H1 (cell line): ENCODE measurements around the gene CACNB2. TPM values are rescaled to one million over a fixed set of nuclear protein-coding genes. Genes with fewer than 3 reads are reported as not detected.

Experiments used
- CTCF ChIA-PET: fragments of 300-600 bp; sonication (Branson Sonifier 250); formaldehyde crosslinking; loops from one replicate; lab custom pipeline; 2021; ENCODE audit not compliant: partially characterized antibody; lab: Charles Lee
- POLR2A ChIA-PET: fragments of 300-600 bp; sonication (Branson Sonifier 250); formaldehyde crosslinking; loops from one replicate; lab custom pipeline; 2021; ENCODE audit warnings: inconsistent platforms; ENCODE audit not compliant: partially characterized antibody; lab: Charles Lee
- DNase-seq, 2 experiments: peaks; one replicate each; pipeline versions ENCODE4 v3.0.0 to v3.0.0-alpha.2; 2010 to 2022; ENCODE audit warnings: low spot score in 2 of 2, low read depth in 1 of 2, mixed read lengths in 1 of 2
- FAIRE-seq: peaks from 2 replicates; lab custom pipeline; 2011; peaks lifted over from hg19 to GRCh38; lab: Jason Lieb, UNC
- H2AFZ ChIP-seq: 2 replicates; pipeline ENCODE4 v1.8.1; 2012; ENCODE audit warnings: low read length, inconsistent platforms
- H2AK5ac ChIP-seq: 2 replicates; pipeline ENCODE4 v1.6.1; 2013; ENCODE audit warnings: low read depth, low read length
- H2BK120ac ChIP-seq: replicated peaks from 2 replicates; pipeline ENCODE3; 2013; ENCODE audit warnings: low read depth, low read length, inconsistent platforms
- H2BK12ac ChIP-seq: 2 replicates; pipeline ENCODE4 v1.6.1; 2013; ENCODE audit warnings: low read depth, low read length
- H2BK15ac ChIP-seq: 2 replicates; pipeline ENCODE4 v1.6.1; 2013; ENCODE audit warnings: low read length
- H2BK20ac ChIP-seq: 2 replicates; pipeline ENCODE4 v1.6.1; 2013; ENCODE audit warnings: low read length
- H2BK5ac ChIP-seq: 2 replicates; pipeline ENCODE4 v1.6.1; 2013; ENCODE audit warnings: low read depth, low read length
- H3K14ac ChIP-seq: 2 replicates; pipeline ENCODE4 v1.6.1; 2013; ENCODE audit warnings: inconsistent platforms; ENCODE audit not compliant: insufficient read length
- H3K18ac ChIP-seq: 2 replicates; pipeline ENCODE4 v1.6.1; 2013; ENCODE audit warnings: low read length; ENCODE audit errors: extremely low read depth
- H3K23ac ChIP-seq: 2 replicates; pipeline ENCODE4 v1.6.1; 2013; ENCODE audit warnings: inconsistent platforms; ENCODE audit not compliant: insufficient read length
- H3K23me2 ChIP-seq: 2 replicates; pipeline ENCODE4 v1.6.1; 2013; ENCODE audit warnings: low read depth, low read length
- H3K27ac ChIP-seq: 2 replicates; pipeline ENCODE4 v1.6.1; 2011; ENCODE audit warnings: low read depth, low read length, inconsistent platforms
- H3K27me3 ChIP-seq, 4 experiments: replicated peaks in 1 of 4; 1 replicate in 1 of 4; 2 replicates in 3 of 4; pipeline versions ENCODE4 v1.6.1 to v1.8.1; 2011 to 2013; ENCODE audit warnings: low read length in 3 of 4, mild to moderate bottlenecking in 3 of 4, inconsistent platforms in 2 of 4, mixed read lengths in 2 of 4, moderate library complexity in 1 of 4; ENCODE audit not compliant: control insufficient read depth in 3 of 4, insufficient read depth in 3 of 4; ENCODE audit errors: extremely low read depth in 1 of 4
- H3K36me3 ChIP-seq, 4 experiments: 2 replicates each; pipeline versions ENCODE4 v1.6.1 to v1.8.1; 2011 to 2013; ENCODE audit warnings: mild to moderate bottlenecking in 4 of 4, low read length in 3 of 4, moderate library complexity in 2 of 4, control low read depth in 1 of 4, inconsistent platforms in 1 of 4; ENCODE audit not compliant: insufficient read depth in 4 of 4, control insufficient read depth in 2 of 4
- H3K4ac ChIP-seq: replicated peaks from 2 replicates; pipeline ENCODE3; 2013; ENCODE audit warnings: low read length, low read depth, mixed read lengths, inconsistent platforms; ENCODE audit not compliant: insufficient read length
- H3K4me1 ChIP-seq, 4 experiments: replicated peaks in 1 of 4; 1 replicate in 1 of 4; 2 replicates in 3 of 4; pipeline versions ENCODE4 v1.6.1 to v1.8.1; 2011 to 2013; ENCODE audit warnings: low read length in 3 of 4, inconsistent platforms in 2 of 4, mixed read lengths in 1 of 4; ENCODE audit not compliant: insufficient read depth in 4 of 4, control insufficient read depth in 3 of 4
- H3K4me2 ChIP-seq, 2 experiments: 2 replicates each; pipeline versions ENCODE4 v1.6.1 to v1.8.1; 2011 to 2013; ENCODE audit warnings: low read depth in 2 of 2, low read length in 2 of 2, control low read depth in 1 of 2, inconsistent platforms in 1 of 2, mild to moderate bottlenecking in 1 of 2; ENCODE audit not compliant: insufficient read depth in 1 of 2
- H3K4me3 ChIP-seq, 4 experiments: fragments of 200-600, 300-600 bp in 1 of 4; sonication (generic), shearing (Covaris generic), sonication (Bioruptor Twin) in 1 of 4; 2 replicates each; pipeline versions ENCODE4 v1.5.1 to v1.8.1; 2011 to 2016; ENCODE audit warnings: low read length in 4 of 4, low read depth in 3 of 4, control low read depth in 2 of 4, inconsistent platforms in 2 of 4, mild to moderate bottlenecking in 2 of 4, mixed read lengths in 1 of 4, moderate library complexity in 1 of 4; ENCODE audit not compliant: insufficient read depth in 2 of 4; ENCODE audit errors: extremely low read depth in 1 of 4
- H3K56ac ChIP-seq: replicated peaks from 2 replicates; pipeline ENCODE3; 2013; ENCODE audit warnings: low read depth, mild to moderate bottlenecking, mixed read lengths, low read length, inconsistent platforms; ENCODE audit not compliant: insufficient read length
- H3K79me1 ChIP-seq: 2 replicates; pipeline ENCODE4 v1.6.1; 2013; ENCODE audit warnings: low read depth, low read length, control low read depth
- H3K79me2 ChIP-seq, 2 experiments: 2 replicates each; pipeline versions ENCODE4 v1.6.1 to v1.8.1; 2012 to 2013; ENCODE audit warnings: low read length in 2 of 2, mild to moderate bottlenecking in 2 of 2, inconsistent platforms in 1 of 2; ENCODE audit not compliant: insufficient read depth in 2 of 2, control insufficient read depth in 1 of 2
- H3K9ac ChIP-seq, 4 experiments: replicated peaks in 1 of 4; 1 replicate in 1 of 4; 2 replicates in 3 of 4; pipeline versions ENCODE4 v1.6.1 to v1.8.1; 2011 to 2013; ENCODE audit warnings: low read depth in 3 of 4, low read length in 3 of 4, control low read depth in 2 of 4, mild to moderate bottlenecking in 2 of 4, moderate library complexity in 2 of 4, inconsistent platforms in 1 of 4; ENCODE audit errors: extremely low read depth in 1 of 4
- H3K9me3 ChIP-seq, 2 experiments: 2 replicates each; pipeline versions ENCODE4 v1.6.1 to v1.8.1; 2012 to 2013; ENCODE audit warnings: mild to moderate bottlenecking in 2 of 2, moderate library complexity in 2 of 2, control low read depth in 1 of 2, inconsistent platforms in 1 of 2, low read depth in 1 of 2, low read length in 1 of 2, mixed read lengths in 1 of 2; ENCODE audit not compliant: insufficient read depth in 2 of 2
- H4K20me1 ChIP-seq, 2 experiments: replicated peaks in 1 of 2; 2 replicates each; pipeline versions ENCODE3 to v1.8.1; 2011 to 2013; ENCODE audit warnings: inconsistent platforms in 2 of 2, low read length in 2 of 2, mild to moderate bottlenecking in 1 of 2; ENCODE audit not compliant: insufficient read depth in 2 of 2, control insufficient read depth in 1 of 2
- H4K5ac ChIP-seq: 2 replicates; pipeline ENCODE4 v1.6.1; 2013; ENCODE audit warnings: low read length, low read depth, mixed read lengths, inconsistent platforms; ENCODE audit not compliant: insufficient read length
- H4K8ac ChIP-seq: 2 replicates; pipeline ENCODE4 v1.8.0; 2013; ENCODE audit warnings: mild to moderate bottlenecking, moderate library complexity, low read length, inconsistent platforms; ENCODE audit not compliant: insufficient read depth; ENCODE audit errors: extremely low read depth
- H4K91ac ChIP-seq: replicated peaks from 2 replicates; pipeline ENCODE3; 2013; ENCODE audit warnings: low read length, mixed read lengths, inconsistent platforms; ENCODE audit not compliant: insufficient read length
- ASH2L ChIP-seq: fragments of 200-600, 300-600 bp; sonication (generic); IDR thresholded peaks from one replicate; pipeline ENCODE4 v1.7.1; 2017; ENCODE audit warnings: low read length
- BCL11A ChIP-seq, 2 experiments: IDR thresholded peaks; one replicate each; pipeline ENCODE4 v1.6.1; 2011; ENCODE audit warnings: low read depth in 2 of 2, low read length in 2 of 2, mild to moderate bottlenecking in 2 of 2
- CHD1 ChIP-seq: IDR thresholded peaks from 2 replicates; pipeline ENCODE4 v1.6.1; 2012; ENCODE audit warnings: low read depth, low read length, improper control_type of control experiment
- HDAC2 ChIP-seq, 2 experiments: fragments of 300-600 bp in 1 of 2; sonication (generic) in 1 of 2; IDR thresholded peaks; 2 replicates each; pipeline ENCODE4 v1.6.1; 2011 to 2012; ENCODE audit warnings: low read depth in 2 of 2, low read length in 2 of 2, mild to moderate bottlenecking in 2 of 2, moderate library complexity in 2 of 2, borderline replicate concordance in 1 of 2, inconsistent platforms in 1 of 2
- NANOG ChIP-seq: IDR thresholded peaks from 2 replicates; pipeline ENCODE4 v1.6.1; 2011; ENCODE audit warnings: low read length, low read depth, mild to moderate bottlenecking, inconsistent platforms; ENCODE audit not compliant: insufficient read depth, poor library complexity, severe bottlenecking
- NRF1 ChIP-seq: IDR thresholded peaks from 2 replicates; pipeline ENCODE4 v1.6.1; 2011; ENCODE audit warnings: mild to moderate bottlenecking, low read depth, low read length, improper control_type of control experiment
- POLR2A ChIP-seq, 2 experiments: IDR thresholded peaks; 1 replicate in 1 of 2; 2 replicates in 1 of 2; pipeline ENCODE4 v1.6.1; 2011; ENCODE audit warnings: low read depth in 2 of 2, low read length in 2 of 2, mild to moderate bottlenecking in 2 of 2; ENCODE audit errors: control extremely low read depth in 1 of 2
- RXRA ChIP-seq: IDR thresholded peaks from 2 replicates; pipeline ENCODE4 v1.6.1; 2011; ENCODE audit warnings: low read depth, mild to moderate bottlenecking, low read length, moderate library complexity; ENCODE audit not compliant: insufficient read depth
- SIRT6 ChIP-seq: IDR thresholded peaks from one replicate; pipeline ENCODE4 v1.7.1; 2012; ENCODE audit warnings: low read length, inconsistent platforms
- SRF ChIP-seq: IDR thresholded peaks from 2 replicates; pipeline ENCODE4 v1.6.1; 2011; ENCODE audit warnings: mild to moderate bottlenecking, low read depth, low read length, moderate library complexity
- ZNF274 ChIP-seq: IDR thresholded peaks from 2 replicates; pipeline ENCODE4 v1.7.0; 2012; ENCODE audit warnings: low read length, borderline replicate concordance; ENCODE audit errors: extremely low read depth
- WGBS, 2 experiments: shearing (Covaris generic) in 1 of 2; methylation state at CpG; one replicate each; pipeline versions ENCODE4 v1.1.6 to v1.1.7; 2013 to 2015; ENCODE audit warnings: low lambda C conversion rate in 2 of 2, mixed read lengths in 2 of 2, inconsistent platforms in 1 of 2, low coverage in 1 of 2, missing lambda C conversion rate in 1 of 2; ENCODE audit not compliant: insufficient replicate concordance in 2 of 2, insufficient coverage in 1 of 2, insufficient read length in 1 of 2; ENCODE audit errors: extremely low coverage in 1 of 2, missing lambda C conversion rate in 1 of 2; 5-methylcytosine and 5-hydroxymethylcytosine counted together
- polyA plus RNA-seq, 7 experiments: library from polyadenylated mRNA; depleted of rRNA in 3 of 7; stranded (reverse) in 5 of 7; unstranded in 2 of 7; fragments of >200 nt in 5 of 7; fragments of 200-250 nt in 2 of 7; gene quantifications; 1 replicate in 5 of 7; 2 replicates in 1 of 7; 4 replicates in 1 of 7; pipeline versions ENCODE4 v1.2.1 to v1.2.3, GENCODE V29; 2011 to 2013; ENCODE audit warnings: missing spikeins in 2 of 7, mixed read lengths in 2 of 7
- total RNA-seq: library from RNA; stranded (reverse); fragmentation: NEBNext Ultra II Directional; extraction: Animal tissue kit (Norgen Biotek cat#: 25700); gene quantifications from 2 replicates; pipeline ENCODE4 v1.2.1, GENCODE V29; 2021
- TF ChIP-seq, protein P1 (sequence below): IDR thresholded peaks from 2 replicates; pipeline ENCODE4 v1.6.1; 2011; ENCODE audit warnings: low read depth, mild to moderate bottlenecking, low read length; ENCODE audit not compliant: insufficient read depth

Gene CACNB2
- total and polyA plus RNA-seq, 2 of the 8 experiments (the other 6 are each of a cell fraction or from before 2014, with no cell fraction given), result 2.4 to 3.2 TPM

DNA sequence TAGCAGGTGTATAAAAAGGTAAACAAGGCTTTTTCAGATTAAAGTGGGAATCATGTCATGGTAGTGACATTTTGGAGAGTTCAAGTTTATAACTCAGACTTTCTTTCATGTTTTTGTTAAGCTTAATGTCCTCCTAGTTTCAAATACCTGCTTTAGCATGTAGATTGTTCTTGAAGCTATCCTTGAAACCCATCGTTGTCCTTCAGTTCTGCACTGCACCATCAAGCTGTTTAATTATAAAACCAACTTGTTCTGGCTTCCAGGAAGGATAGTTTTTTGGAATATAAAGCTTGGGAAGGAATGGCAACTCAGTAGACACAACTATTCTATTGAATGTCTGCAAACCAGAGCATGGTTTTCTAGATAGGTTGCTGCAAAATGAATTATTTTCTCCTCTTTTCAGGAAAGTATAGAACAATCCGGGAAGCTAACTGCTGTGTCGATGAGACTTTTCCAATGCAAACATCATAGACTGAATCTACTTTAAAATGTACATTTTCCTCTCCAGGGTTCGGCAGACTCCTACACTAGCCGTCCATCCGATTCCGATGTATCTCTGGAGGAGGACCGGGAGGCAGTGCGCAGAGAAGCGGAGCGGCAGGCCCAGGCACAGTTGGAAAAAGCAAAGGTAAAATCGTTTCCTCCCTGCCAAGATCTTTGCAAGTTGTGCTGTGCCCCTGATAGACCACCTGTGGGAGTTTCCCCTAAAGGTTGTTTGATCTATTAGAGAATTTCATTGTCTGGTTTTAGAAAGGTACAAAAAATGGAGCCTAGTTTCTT lies 261.4 kb downstream of the CACNB2 start:
- no peaks in the 10 kb centered on the region for H3K27me3 ChIP-seq
- TF ChIP-seq ZNF274 (no peak), SIRT6 (no peak), BCL11A (IDR thresholded peaks at IDR 0.05; ENCODE audit: low read depth in 2 of 2, low read length in 2 of 2) (no peak), CHD1 (no peak), HDAC2 (IDR thresholded peaks at IDR 0.05; ENCODE audit: borderline replicate concordance in 1 of 2, low read depth in 2 of 2, low read length in 2 of 2) (no peak), NANOG (no peak), RXRA (no peak), POLR2A (IDR thresholded peaks at IDR 0.05; ENCODE audit: control extremely low read depth in 1 of 2, low read depth in 2 of 2, low read length in 2 of 2) (no peak), NRF1 (no peak), ASH2L (no peak), SRF (no peak)
- TF ChIP-seq, protein P1, sequence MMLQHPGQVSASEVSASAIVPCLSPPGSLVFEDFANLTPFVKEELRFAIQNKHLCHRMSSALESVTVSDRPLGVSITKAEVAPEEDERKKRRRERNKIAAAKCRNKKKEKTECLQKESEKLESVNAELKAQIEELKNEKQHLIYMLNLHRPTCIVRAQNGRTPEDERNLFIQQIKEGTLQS, result no peak
- TF ChIP-seq, all 59 proteins: peak for 0
- H2AK5ac ChIP-seq, result no peak overlapping the region
- H3K23me2 ChIP-seq, result 0 out of 2 replicates have a peak, but pooled peaks cover 2% of the 10 kb centered on the region
- H3K14ac ChIP-seq, result no peak overlapping the region
- no peak overlapping the region for H4K91ac ChIP-seq
- H3K36me3 ChIP-seq, result no peaks in the 10 kb centered on the region
- DNase-seq, result no peak
- H3K56ac ChIP-seq, result no peak overlapping the region
- ChIA-PET POLR2A (no interaction called here), CTCF (interaction anchor here (0.6 to 1.5 kb wide), 7 partner anchors 8 to 599 kb away, joined by 3 to 6 read pairs (median 3); no protein-coding TSS in a partner anchor)
- H3K79me1 ChIP-seq, result no peaks in the 10 kb centered on the region
- H2AFZ ChIP-seq, result no peak overlapping the region
- no peak overlapping the region for H2BK15ac ChIP-seq
- no peak overlapping the region for H3K4me3 ChIP-seq
- H2BK5ac ChIP-seq, result no peak overlapping the region
- H4K5ac ChIP-seq, result no peak overlapping the region
- no peak overlapping the region for H2BK20ac ChIP-seq
- H3K9ac ChIP-seq, result no peak overlapping the region
- FAIRE-seq, result no peak
- no peaks in the 10 kb centered on the region for H3K4me1 ChIP-seq
- no peak overlapping the region for H3K18ac ChIP-seq
- 88% methylated on average over 12 of the region's 12 CpGs; no CpG with 5 or more reads in 1 of the 2 experiments for WGBS, 2 experiments
- no peaks in the 10 kb centered on the region for H3K9me3 ChIP-seq
- peak overlapping the region in 1 of 2 experiments; percentile 63; a peak in 1 of 4 replicates for H3K4me2 ChIP-seq
- H4K20me1 ChIP-seq, result no peaks in the 10 kb centered on the region
- no peak overlapping the region for H3K4ac ChIP-seq
- no peak overlapping the region; the same call in 1 of the 2 replicates for H4K8ac ChIP-seq
- H3K23ac ChIP-seq, result no peak overlapping the region
- no peak overlapping the region for H2BK12ac ChIP-seq
- no peak overlapping the region for H2BK120ac ChIP-seq
- no peaks in the 10 kb centered on the region for H3K79me2 ChIP-seq
- H3K27ac ChIP-seq, result no peak overlapping the region
